WTC11 (cell line): Measurements from ENCODE around the gene AHSP. TPM values are rescaled to one million over a fixed set of nuclear protein-coding genes. Genes with fewer than 3 reads are reported as not detected.

ENCODE experiments used
- ATF6 ChIP-seq: sonication (generic); formaldehyde crosslinking; IDR thresholded peaks from 2 replicates; pipeline ENCODE4 v1.8.1; 2023; ENCODE audit warnings: mild to moderate bottlenecking, missing genetic modification reagents
- CBFB ChIP-seq: sonication (generic); formaldehyde crosslinking; IDR thresholded peaks from 2 replicates; pipeline ENCODE4 v1.8.1; 2022; ENCODE audit warnings: mild to moderate bottlenecking, low read depth, missing genetic modification reagents
- CDX4 ChIP-seq: fragments of 250-450 bp; sonication (Bioruptor Pico); IDR thresholded peaks from 2 replicates; pipeline ENCODE4 v1.9.0; 2021; ENCODE audit warnings: moderate library complexity, mild to moderate bottlenecking, inconsistent platforms, borderline replicate concordance
- ELF4 ChIP-seq: sonication (generic); formaldehyde crosslinking; IDR thresholded peaks from 2 replicates; pipeline ENCODE4 v1.8.1; 2022; ENCODE audit warnings: low read depth, mild to moderate bottlenecking, moderate library complexity, missing genetic modification reagents
- ERG ChIP-seq: fragments of 250-450 bp; sonication (Bioruptor Pico); IDR thresholded peaks from 2 replicates; pipeline ENCODE4 v1.8.0; 2021; ENCODE audit warnings: mild to moderate bottlenecking
- FOXJ3 ChIP-seq: sonication (generic); formaldehyde crosslinking; IDR thresholded peaks from 2 replicates; pipeline ENCODE4 v1.9.0; 2021; ENCODE audit warnings: missing genetic modification reagents, mild to moderate bottlenecking, borderline replicate concordance
- FOXK1 ChIP-seq: sonication (generic); formaldehyde crosslinking; IDR thresholded peaks from 2 replicates; pipeline ENCODE4 v1.8.0; 2022; ENCODE audit warnings: mild to moderate bottlenecking, moderate library complexity, missing genetic modification reagents
- GABPB1 ChIP-seq: sonication (generic); formaldehyde crosslinking; IDR thresholded peaks from 2 replicates; pipeline ENCODE4 v1.8.1; 2023; ENCODE audit warnings: mild to moderate bottlenecking, missing genetic modification reagents
- HMGA2 ChIP-seq: fragments of 250-450 bp; sonication (Bioruptor Pico); IDR thresholded peaks from 2 replicates; pipeline ENCODE4 v1.4.0; 2021; ENCODE audit warnings: mild to moderate bottlenecking, moderate library complexity
- HMGXB4 ChIP-seq: sonication (generic); formaldehyde crosslinking; IDR thresholded peaks from 2 replicates; pipeline ENCODE4 v1.8.1; 2023; ENCODE audit warnings: mild to moderate bottlenecking, moderate library complexity, missing genetic modification reagents
- IRF2 ChIP-seq: sonication (generic); formaldehyde crosslinking; IDR thresholded peaks from 2 replicates; pipeline ENCODE4 v1.8.0; 2022; ENCODE audit warnings: low read depth, missing genetic modification reagents, borderline replicate concordance
- NFE2L1 ChIP-seq: sonication (generic); formaldehyde crosslinking; IDR thresholded peaks from 2 replicates; pipeline ENCODE4 v1.8.1; 2023; ENCODE audit warnings: missing genetic modification reagents
- NR3C1 ChIP-seq: sonication (generic); formaldehyde crosslinking; conservative IDR thresholded peaks from 2 replicates; pipeline ENCODE4 v1.8.1; 2023; ENCODE audit warnings: low read depth, mild to moderate bottlenecking, missing genetic modification reagents
- PRDM15 ChIP-seq: sonication (generic); formaldehyde crosslinking; IDR thresholded peaks from 2 replicates; pipeline ENCODE4 v1.8.0; 2022; ENCODE audit warnings: missing genetic modification reagents
- RORB ChIP-seq: fragments of 250-450 bp; sonication (Bioruptor Pico); IDR thresholded peaks from 2 replicates; pipeline ENCODE4 v1.9.0; 2021; ENCODE audit warnings: mild to moderate bottlenecking
- SMAD4 ChIP-seq: sonication (generic); formaldehyde crosslinking; IDR thresholded peaks from 2 replicates; pipeline ENCODE4 v1.8.0; 2022; ENCODE audit warnings: mild to moderate bottlenecking, missing genetic modification reagents
- TCF7 ChIP-seq: sonication (generic); formaldehyde crosslinking; IDR thresholded peaks from 2 replicates; pipeline ENCODE4 v1.8.0; 2022; ENCODE audit warnings: mild to moderate bottlenecking, low read depth, missing genetic modification reagents, moderate library complexity
- TEAD1 ChIP-seq: sonication (generic); formaldehyde crosslinking; IDR thresholded peaks from 2 replicates; pipeline ENCODE4 v1.8.0; 2022; ENCODE audit warnings: mild to moderate bottlenecking, missing genetic modification reagents
- USF2 ChIP-seq: sonication (generic); formaldehyde crosslinking; IDR thresholded peaks from 2 replicates; pipeline ENCODE4 v1.8.1; 2023; ENCODE audit warnings: mild to moderate bottlenecking, missing genetic modification reagents, moderate library complexity
- ZNF121 ChIP-seq: sonication (generic); formaldehyde crosslinking; IDR thresholded peaks from 2 replicates; pipeline ENCODE4 v1.8.0; 2023; ENCODE audit warnings: missing genetic modification reagents
- ZNF138 ChIP-seq: sonication (generic); formaldehyde crosslinking; conservative IDR thresholded peaks from 2 replicates; pipeline ENCODE4 v1.8.1; 2022; ENCODE audit warnings: mild to moderate bottlenecking, moderate library complexity, missing genetic modification reagents
- ZNF219 ChIP-seq: sonication (generic); formaldehyde crosslinking; IDR thresholded peaks from 2 replicates; pipeline ENCODE4 v1.8.0; 2023; ENCODE audit warnings: missing genetic modification reagents, mild to moderate bottlenecking, borderline replicate concordance
- ZNF396 ChIP-seq: fragments of 250-450 bp; sonication (Bioruptor Pico); IDR thresholded peaks from 2 replicates; pipeline ENCODE4 v1.8.0; 2021; ENCODE audit warnings: mild to moderate bottlenecking, moderate library complexity, borderline replicate concordance
- ZNF416 ChIP-seq: fragments of 250-450 bp; sonication (Bioruptor Pico); IDR thresholded peaks from 2 replicates; pipeline ENCODE4 v1.9.0; 2021; ENCODE audit warnings: mild to moderate bottlenecking, inconsistent platforms
- ZNF423 ChIP-seq: fragments of 250-450 bp; sonication (Bioruptor Pico); IDR thresholded peaks from 2 replicates; pipeline ENCODE4 v2.1.2; 2022; ENCODE audit warnings: mild to moderate bottlenecking, moderate library complexity
- ZNF425 ChIP-seq: fragments of 250-450 bp; sonication (Bioruptor Pico); conservative IDR thresholded peaks from 2 replicates; pipeline ENCODE4 v1.9.0; 2021; ENCODE audit warnings: mild to moderate bottlenecking
- total RNA-seq: library from RNA; stranded (reverse); gene quantifications from 3 replicates; pipeline ENCODE4 v1.2.3, GENCODE V29; 2021

The AHSP gene
- total RNA-seq, 1 experiment from 2014 or later = 0.81 TPM

- TF ChIP-seq ERG (CRISPR knock-in tag) (no peak), ELF4 (CRISPR knock-in tag) (no peak), GABPB1 (CRISPR knock-in tag) (no peak), IRF2 (CRISPR knock-in tag) (no peak), TCF7 (no peak), ZNF425 (CRISPR knock-in tag) (no peak), NFE2L1 (CRISPR knock-in tag) (no peak), SMAD4 (no peak), RORB (no peak), CBFB (CRISPR knock-in tag) (no peak), USF2 (CRISPR knock-in tag) (no peak), TEAD1 (CRISPR knock-in tag) (no peak), ZNF219 (CRISPR knock-in tag) (no peak), ZNF423 (no peak), ATF6 (no peak), FOXK1 (CRISPR knock-in tag) (no peak), CDX4 (CRISPR knock-in tag) (no peak), ZNF416 (CRISPR knock-in tag) (no peak), HMGXB4 (CRISPR knock-in tag) (peak; percentile 36; the same call in 1 of the 2 replicates), HMGA2 (no peak), ZNF138 (no peak), ZNF396 (CRISPR knock-in tag) (no peak), NR3C1 (CRISPR knock-in tag) (no peak), ZNF121 (CRISPR knock-in tag) (no peak), FOXJ3 (no peak), PRDM15 (CRISPR knock-in tag) (no peak)
Observed at GRCh38 chr16:31488468-31489297, 39.0 kb upstream of the AHSP start (continued).
